Uterus (tissue), 2 donors: ENCODE measurements around the gene TMOD2.

Experiments used
- POLR2A ChIP-seq, 2 donors: fragments of 450-650 bp; IDR thresholded peaks; one replicate each; pipeline ENCODE4 v1.6.1; 2016; ENCODE audit warnings: antibody characterized with exemption in 2 of 2, mild to moderate bottlenecking in 1 of 2, moderate library complexity in 1 of 2
- TF ChIP-seq, protein P1 (sequence below), 4 experiments: fragments of 200-600 bp in 2 of 4; fragments of 450-650 bp in 2 of 4; sonication (generic) in 2 of 4; IDR thresholded peaks; one replicate each; pipeline ENCODE4 v1.5.1; 2016 to 2019; ENCODE audit warnings: antibody characterized with exemption in 4 of 4, mild to moderate bottlenecking in 2 of 4, moderate library complexity in 1 of 4

DNA sequence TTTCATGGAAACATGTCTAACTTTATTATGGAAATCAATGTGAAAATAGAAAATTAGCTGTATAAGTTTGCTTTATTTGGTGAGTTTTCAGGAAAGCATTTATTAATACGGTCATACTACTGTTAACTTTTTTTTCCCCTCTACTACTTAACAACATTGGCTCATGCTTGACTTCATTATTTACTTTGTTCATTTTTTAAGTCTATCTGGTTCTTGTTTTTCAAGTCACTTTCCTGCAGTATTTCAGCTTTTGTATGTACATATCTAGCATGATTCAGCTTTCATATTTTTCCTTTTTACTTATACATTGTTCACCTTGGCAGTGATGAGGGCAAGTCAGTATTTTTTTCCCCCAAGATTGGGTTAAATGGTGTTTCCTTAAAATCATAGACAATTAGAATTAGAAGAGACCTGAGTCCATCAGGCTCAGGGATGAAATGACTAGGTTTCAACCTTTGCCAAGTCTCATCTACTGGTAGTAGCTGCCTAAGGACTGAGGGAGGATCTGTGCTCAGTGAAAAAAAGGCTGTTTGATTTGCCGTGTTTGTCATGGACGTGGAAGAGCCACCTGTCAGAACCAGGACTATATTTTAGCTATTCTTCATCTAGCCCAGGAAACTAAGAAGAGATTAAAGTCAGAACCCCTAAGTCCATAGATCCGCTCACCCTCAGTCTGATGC is 93.5 kb downstream of the TMOD2 start:
- no peak for TF ChIP-seq POLR2A (IDR thresholded peaks at IDR 0.05)
- TF ChIP-seq, protein P1, sequence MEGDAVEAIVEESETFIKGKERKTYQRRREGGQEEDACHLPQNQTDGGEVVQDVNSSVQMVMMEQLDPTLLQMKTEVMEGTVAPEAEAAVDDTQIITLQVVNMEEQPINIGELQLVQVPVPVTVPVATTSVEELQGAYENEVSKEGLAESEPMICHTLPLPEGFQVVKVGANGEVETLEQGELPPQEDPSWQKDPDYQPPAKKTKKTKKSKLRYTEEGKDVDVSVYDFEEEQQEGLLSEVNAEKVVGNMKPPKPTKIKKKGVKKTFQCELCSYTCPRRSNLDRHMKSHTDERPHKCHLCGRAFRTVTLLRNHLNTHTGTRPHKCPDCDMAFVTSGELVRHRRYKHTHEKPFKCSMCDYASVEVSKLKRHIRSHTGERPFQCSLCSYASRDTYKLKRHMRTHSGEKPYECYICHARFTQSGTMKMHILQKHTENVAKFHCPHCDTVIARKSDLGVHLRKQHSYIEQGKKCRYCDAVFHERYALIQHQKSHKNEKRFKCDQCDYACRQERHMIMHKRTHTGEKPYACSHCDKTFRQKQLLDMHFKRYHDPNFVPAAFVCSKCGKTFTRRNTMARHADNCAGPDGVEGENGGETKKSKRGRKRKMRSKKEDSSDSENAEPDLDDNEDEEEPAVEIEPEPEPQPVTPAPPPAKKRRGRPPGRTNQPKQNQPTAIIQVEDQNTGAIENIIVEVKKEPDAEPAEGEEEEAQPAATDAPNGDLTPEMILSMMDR (IDR thresholded peaks at IDR 0.05), result no peak
